ENCODE measurements around the gene C3orf52.

The C3orf52 gene

GRCh38 chr3:112085735-112086075 is 484 bp upstream of the C3orf52 start:
- in situ Hi-C loops (cut with HindIII; ENCODE audit: low sequenced_read_pairs): no loop called here

- in situ Hi-C loops (cut with HindIII; ENCODE audit: low sequenced_read_pairs): no loop called here
These were observed 811 bp downstream of the C3orf52 start for GRCh38 chr3:112086875-112087524.

GRCh38 chr3:112087746-112088145 is 1.6 kb downstream of the C3orf52 start:
- in situ Hi-C loops (cut with HindIII; ENCODE audit: low sequenced_read_pairs): no loop called here

DNA sequence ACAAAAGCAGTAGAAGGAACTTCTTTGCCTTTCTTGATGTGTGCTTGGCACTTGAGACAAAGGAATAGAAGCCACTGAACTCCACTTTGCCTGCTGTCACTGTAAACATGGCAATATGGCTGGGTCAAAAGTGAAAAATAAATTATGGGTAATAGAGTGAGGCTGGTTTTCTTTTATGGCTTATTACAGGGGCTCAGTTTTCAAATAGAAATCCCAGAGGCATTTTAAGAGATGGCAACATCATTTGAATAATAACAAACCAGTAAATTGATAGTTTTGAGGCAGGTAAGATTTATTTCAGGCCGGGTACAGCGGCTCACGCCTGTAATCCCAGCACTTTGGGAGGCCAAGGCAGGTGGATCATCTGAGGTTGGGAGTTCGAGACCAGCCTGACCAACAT is 2.8 kb downstream of the C3orf52 start:
- in situ Hi-C loops (cut with HindIII; ENCODE audit: low sequenced_read_pairs): no loop called here

- in situ Hi-C loops (cut with HindIII; ENCODE audit: low sequenced_read_pairs): no loop called here
These were observed 4.0 kb downstream of the C3orf52 start for GRCh38 chr3:112089956-112090886.

DNA sequence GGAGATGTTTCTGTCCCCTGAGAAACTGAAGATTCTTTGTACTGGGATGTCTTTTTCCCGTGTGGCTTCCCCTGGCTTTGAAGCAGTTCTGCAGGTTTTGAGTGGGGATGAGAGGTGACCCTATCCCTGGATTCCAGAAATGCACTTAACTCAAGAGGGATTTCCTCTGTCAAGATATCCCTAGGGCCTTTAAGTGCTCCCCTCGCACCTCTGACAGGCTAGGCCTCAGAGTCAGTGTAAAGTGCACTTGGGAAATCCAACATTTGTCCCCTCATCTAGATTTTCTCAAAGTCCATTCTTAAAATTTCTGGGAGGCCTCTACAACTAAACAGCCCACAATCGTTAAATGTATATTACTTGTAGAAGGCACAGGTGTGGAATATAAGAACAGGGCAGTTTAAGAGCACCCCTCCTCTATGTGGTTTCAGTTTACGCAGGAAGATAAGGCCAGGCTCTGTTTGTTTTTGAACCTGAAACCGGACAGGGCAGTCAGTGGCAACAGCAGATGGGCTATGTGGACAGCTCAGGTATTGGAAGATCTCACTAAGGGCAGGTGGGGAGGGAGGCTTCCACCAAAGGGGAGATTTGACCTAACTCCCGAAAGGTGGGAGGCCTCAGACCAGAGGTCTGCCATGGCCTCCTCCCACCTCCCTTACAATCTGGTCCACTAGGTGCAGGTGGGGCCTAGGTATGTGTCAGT is 4.8 kb downstream of the C3orf52 start:
- in situ Hi-C loops (cut with HindIII; ENCODE audit: low sequenced_read_pairs): no loop called here

DNA sequence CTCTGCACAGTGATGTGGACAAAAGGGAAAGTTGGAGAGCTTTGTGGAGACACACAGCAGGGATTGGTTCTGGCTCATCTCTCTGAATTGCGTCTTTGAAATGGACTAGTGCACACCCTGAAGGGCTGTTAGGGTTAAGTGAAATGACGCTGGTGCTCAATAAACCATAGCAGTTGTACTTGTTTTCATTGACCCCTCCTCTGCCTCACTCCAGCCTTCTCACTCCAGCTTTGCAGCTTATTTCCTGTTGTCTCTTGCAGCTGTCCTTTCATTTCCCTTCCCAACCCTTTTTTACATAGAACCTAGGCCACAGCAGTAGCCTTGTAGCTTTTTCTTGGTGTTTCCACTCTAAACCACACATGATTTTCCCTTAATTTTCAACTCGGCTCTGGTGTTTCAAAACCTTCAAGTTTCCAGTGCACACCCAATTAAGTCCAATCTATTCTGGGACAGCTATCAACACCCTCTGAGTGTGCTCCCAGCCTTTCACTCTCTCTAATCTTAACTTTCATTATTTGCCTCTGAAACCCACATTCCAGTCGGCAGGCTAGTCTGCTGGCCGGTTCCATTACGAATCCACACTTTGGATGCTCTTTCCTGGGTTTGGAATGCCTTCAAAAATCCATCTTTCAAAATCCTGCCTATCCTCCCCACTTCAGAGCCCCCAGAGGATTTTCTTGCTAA is 6.4 kb downstream of the C3orf52 start:
- in situ Hi-C loops (cut with HindIII; ENCODE audit: low sequenced_read_pairs): no loop called here

DNA sequence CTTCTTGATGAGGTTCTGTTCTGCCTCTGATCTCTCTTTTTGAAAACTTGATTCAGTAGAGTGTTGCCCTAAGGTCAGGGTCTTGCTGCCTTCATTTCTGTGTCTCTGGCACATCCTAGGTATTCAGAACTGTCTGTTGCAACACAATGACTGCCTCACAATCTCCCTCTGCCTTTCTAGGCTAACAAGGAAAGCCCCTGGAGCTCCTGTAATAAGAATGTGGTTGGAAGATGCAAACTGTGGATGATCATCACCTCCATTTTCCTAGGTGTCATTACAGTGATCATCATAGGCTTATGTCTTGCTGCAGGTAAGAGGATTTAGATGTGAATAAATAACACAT is 7.0 kb downstream of the C3orf52 start:
- in situ Hi-C loops (cut with HindIII; ENCODE audit: low sequenced_read_pairs): no loop called here

DNA sequence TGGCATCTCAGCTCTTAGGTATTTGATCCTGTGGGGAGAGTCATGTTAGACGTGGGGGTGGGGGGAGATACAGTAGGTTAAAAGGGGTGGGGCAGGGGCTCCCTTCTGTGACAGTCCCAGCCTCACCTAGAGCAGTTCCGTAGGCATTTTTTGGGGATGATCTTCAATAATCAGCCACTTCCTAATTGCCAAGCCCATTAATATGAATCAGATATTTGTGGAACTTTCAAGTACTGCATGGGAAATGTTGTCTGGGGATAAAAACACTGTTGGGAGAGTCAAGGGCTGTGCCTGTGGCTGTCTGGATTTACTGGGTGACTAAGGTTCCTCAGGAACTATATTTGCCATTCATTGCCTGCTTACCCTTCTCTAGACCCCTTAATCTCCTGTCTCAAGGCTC is 9.5 kb downstream of the C3orf52 start:
- in situ Hi-C loops (cut with HindIII; ENCODE audit: low sequenced_read_pairs): no loop called here

DNA sequence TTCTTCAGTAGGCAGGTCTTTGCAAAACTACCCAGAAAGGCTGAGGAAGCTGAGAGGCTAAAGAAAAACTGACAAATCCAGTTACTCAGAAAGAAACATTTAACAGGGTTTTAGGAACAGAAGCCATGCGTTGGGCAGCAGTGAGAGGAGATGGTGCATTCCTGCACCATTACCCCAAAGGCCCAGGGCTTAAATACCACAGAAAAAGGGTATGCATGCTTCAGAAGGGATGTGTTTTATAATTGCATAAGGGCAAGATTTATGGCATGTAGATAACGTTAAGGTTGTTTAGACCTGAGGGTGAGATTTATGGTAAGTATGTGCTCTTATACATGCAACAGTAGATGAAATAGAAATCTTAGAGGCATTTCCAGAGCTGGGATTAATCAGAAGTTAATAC is 10.0 kb downstream of the C3orf52 start:
- in situ Hi-C loops (cut with HindIII; ENCODE audit: low sequenced_read_pairs): no loop called here

DNA sequence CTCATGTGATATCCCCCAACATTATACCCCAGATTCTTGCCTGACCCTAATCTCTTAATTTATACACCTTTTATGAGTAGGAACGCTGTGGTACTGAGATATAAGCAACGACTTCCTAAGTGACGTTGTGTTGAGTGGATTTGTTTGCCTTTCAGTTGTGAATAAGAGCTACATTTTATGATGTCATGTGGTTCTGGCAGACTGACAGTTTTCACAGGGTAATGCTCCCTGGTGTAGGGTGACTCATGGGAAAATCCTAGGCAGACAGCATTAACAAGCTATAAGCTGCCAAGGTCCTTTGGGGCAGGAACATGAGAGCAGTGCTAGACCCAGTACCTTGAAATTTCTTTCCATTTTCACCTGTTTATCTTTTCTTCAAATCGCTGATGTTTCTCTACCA is 11.2 kb downstream of the C3orf52 start:
- in situ Hi-C loops (cut with HindIII; ENCODE audit: low sequenced_read_pairs): no loop called here

- in situ Hi-C loops (cut with HindIII; ENCODE audit: low sequenced_read_pairs): no loop called here
These were observed 15.7 kb downstream of the C3orf52 start for GRCh38 chr3:112101916-112102315.

GRCh38 chr3:112104774-112105173 is 18.6 kb downstream of the C3orf52 start:
- in situ Hi-C loops (cut with HindIII; ENCODE audit: low sequenced_read_pairs): no loop called here

- in situ Hi-C loops (cut with HindIII; ENCODE audit: low sequenced_read_pairs): no loop called here
These were observed 23.1 kb downstream of the C3orf52 start for GRCh38 chr3:112109322-112109721.

DNA sequence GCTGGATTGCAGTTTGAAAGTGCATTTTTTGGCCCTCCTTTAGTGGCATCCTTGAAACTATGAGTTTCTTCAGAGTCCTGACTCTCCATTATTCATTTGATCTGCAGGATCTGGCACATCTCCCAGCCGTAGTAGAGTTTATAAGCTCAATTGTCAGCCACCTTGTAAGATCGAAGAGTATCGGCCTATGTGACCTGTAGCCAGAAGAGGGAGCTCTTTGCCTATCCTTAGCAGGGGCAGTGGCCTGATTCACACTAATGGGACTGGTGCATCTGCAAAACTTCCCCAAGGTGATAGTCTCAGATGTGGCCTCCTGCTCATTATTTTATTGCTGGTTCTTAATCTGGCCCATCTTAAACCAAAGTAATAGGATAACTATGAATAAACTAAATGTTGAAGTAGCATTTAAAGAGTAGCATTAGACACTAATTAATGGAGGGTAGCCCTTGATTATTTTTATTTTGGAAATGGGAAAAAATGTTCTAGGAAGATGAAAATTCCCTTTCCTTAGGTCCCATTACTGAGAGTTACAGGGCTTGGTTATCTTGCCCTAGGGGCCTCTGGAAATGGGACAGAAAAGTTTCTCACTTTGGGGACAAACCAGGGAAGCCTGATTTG is 25.7 kb downstream of the C3orf52 start:
- in situ Hi-C loops (cut with HindIII; ENCODE audit: low sequenced_read_pairs): no loop called here

DNA sequence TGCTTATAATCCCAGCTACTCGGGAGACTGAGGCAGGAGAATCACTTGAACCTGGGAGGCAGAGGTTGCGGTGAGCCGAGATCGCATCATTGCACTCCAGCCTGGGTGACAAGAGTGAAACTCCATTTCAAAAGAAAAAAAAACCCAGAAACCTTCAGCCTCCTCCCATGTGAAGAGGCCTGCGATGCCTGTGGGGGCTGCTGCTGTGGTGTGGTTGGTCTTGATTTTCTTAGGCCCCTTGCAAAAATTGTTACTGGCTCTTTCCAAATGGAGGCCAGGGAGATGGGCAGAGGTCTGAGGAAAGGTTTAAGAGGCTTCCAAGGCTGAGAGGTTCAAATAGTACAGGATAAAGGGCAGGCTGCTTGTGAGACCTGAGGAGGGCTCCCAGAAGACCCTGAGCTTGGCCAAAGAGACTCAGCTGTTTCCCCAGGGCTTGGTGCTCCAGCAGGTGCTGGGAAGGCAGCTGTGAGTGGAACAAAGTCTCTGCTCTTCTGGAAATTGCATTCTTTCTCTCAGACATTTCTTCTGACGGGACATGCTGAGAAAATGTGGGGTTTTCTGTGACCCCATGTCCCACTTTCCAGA is 28.5 kb downstream of the C3orf52 start:
- in situ Hi-C loops (cut with HindIII; ENCODE audit: low sequenced_read_pairs): no loop called here

GRCh38 chr3:112115161-112115739 is 29.1 kb downstream of the C3orf52 start:
- in situ Hi-C loops (cut with HindIII; ENCODE audit: low sequenced_read_pairs): no loop called here

- in situ Hi-C loops (cut with HindIII; ENCODE audit: low sequenced_read_pairs): no loop called here
These were observed 29.7 kb downstream of the C3orf52 start for GRCh38 chr3:112115806-112116383.

DNA sequence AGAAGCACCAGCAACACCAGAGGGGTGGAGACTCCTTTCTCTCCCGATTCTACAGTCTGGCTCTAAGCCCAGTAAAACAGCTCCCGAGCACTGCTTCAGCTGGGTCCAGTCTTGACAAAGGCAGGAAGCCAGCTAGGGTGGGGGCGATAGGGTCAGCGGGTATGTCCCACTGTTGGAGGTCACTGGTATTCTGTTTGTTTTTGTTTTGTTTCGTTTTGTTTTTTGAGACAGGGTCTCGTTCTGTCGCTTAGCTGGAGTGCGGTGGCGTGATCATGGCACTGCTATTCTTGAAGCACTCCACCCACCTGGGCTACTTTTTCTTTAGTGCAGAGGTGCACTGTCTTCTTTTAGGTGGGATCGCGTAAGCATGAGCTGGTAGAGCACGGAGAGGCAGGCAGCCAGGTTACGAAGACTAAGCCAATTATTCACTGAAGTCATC is 30.6 kb downstream of the C3orf52 start:
- in situ Hi-C loops (cut with HindIII; ENCODE audit: low sequenced_read_pairs): no loop called here

DNA sequence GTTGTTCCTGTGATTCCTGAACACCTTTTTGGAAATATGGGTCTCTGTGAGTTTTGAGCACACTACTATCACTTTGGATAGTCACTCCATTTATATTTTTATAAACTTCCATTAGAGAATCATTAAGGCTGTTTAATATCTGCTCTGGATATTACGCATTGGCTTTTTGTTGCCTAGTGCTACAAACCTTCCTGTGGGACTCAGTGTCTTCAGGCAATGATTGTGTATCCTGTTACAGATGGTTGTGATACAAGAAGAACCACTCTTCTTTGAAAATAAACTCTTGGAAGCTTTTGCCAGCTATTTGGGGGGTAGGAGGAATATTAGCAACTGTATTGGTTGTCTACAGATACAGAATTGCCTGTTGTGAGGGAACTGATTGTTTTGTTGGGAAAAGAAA is 31.2 kb downstream of the C3orf52 start:
- in situ Hi-C loops (cut with HindIII; ENCODE audit: low sequenced_read_pairs): no loop called here

Data from DLD1 (cell line).